ENCODE data around the gene ACCSL.

DNA sequence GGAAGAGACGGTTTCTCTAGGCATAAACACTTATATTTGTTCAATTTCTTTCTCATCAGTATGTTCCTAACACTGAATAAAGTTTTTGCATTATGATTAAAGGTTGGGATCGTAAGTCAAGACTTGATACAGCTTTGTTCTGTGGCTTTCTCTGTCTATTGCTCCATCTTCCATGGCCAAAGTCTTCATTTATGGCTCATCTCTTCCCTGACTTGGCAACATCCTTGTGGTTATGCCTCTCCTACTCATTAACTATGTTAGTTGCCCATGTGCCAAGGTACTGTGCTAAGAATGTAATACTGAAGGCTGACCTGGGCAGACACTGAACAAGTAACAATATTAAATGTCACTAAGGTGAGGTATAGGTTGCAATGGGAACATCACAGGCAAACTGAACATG, 1.6 kb upstream of the ACCSL start:
- TF ChIP-seq, protein P1, sequence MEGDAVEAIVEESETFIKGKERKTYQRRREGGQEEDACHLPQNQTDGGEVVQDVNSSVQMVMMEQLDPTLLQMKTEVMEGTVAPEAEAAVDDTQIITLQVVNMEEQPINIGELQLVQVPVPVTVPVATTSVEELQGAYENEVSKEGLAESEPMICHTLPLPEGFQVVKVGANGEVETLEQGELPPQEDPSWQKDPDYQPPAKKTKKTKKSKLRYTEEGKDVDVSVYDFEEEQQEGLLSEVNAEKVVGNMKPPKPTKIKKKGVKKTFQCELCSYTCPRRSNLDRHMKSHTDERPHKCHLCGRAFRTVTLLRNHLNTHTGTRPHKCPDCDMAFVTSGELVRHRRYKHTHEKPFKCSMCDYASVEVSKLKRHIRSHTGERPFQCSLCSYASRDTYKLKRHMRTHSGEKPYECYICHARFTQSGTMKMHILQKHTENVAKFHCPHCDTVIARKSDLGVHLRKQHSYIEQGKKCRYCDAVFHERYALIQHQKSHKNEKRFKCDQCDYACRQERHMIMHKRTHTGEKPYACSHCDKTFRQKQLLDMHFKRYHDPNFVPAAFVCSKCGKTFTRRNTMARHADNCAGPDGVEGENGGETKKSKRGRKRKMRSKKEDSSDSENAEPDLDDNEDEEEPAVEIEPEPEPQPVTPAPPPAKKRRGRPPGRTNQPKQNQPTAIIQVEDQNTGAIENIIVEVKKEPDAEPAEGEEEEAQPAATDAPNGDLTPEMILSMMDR (IDR thresholded peaks at IDR 0.05): no peak
- TF ChIP-seq POLR2A (IDR thresholded peaks at IDR 0.05): no peak

Measured in body of pancreas (tissue), 4 donors.